GM12891 (cell line): ENCODE measurements around the gene CPEB4.

Experiments
- POLR2A ChIP-seq: IDR thresholded peaks from 2 replicates; pipeline ENCODE4 v1.6.1; 2011; ENCODE audit warnings: low read depth, low read length, control low read depth
- POLR2AphosphoS5 ChIP-seq: IDR thresholded peaks from 2 replicates; pipeline ENCODE4 v1.6.1; 2011; ENCODE audit warnings: low read depth, low read length, control low read depth
- TAF1 ChIP-seq: IDR thresholded peaks from 2 replicates; pipeline ENCODE4 v1.6.1; 2011; ENCODE audit warnings: low read depth, low read length, control low read depth

DNA sequence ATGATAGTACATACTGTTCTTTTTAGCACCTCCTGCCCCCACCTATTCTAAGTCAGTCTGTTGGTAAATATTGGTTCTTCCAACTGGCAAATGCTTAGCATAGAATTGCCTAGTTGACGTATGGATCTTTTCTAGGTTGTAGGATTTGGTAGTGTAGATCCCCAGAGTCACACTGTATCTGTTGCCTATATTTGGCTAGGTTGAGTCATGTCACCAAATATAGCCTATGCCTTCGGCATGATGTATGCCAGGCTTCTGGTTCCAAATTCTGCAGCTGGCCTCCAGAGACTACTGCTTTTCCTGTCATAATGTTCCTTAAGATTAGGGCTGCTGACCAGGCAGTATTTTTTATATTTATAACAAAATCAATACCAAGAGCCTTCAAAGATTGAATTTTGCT, 38.2 kb downstream of the CPEB4 start:
- TF ChIP-seq POLR2A (no peak), POLR2AphosphoS5 (no peak), TAF1 (no peak)
